NCI-H69 (cell line): ENCODE measurements around the gene CMTM1.
A peak's percentile ranks its signal among the peaks of the same experiment; 100 is the strongest.
"Not testable (repeated sequence)": the region's sequence is repeated elsewhere in the genome, so short reads cannot be mapped to it uniquely, and the experiment has no call there.

Experiments
- DNase-seq: peaks from one replicate; lab custom pipeline; 2025; lab: John Stamatoyannopoulos, UW

The CMTM1 gene

GRCh38 chr16:66592241-66592640, 26.0 kb downstream of the CMTM1 start:
- DNase-seq: no peak

DNA sequence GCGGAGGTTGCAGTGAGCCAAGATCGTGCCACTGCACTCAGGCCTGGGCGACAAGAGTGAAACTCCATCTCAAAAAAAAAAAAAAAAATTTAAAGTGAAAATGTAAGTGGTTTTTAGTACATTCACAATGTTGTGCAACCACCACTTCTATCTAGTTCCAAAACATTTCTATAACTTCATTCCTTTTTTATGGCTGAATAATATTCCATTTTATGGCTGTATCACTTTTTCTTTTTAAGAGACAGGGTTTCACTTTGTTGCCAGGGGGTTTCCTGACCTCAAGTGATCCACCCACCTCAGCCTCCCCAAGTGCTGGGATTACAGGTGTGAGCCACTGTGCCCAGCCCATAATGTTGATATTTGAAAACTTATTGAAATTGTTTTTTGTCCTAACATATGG, 26.6 kb downstream of the CMTM1 start:
- DNase-seq: no peak

GRCh38 chr16:66594739-66595138, 28.5 kb downstream of the CMTM1 start:
- DNase-seq: no peak

DNA sequence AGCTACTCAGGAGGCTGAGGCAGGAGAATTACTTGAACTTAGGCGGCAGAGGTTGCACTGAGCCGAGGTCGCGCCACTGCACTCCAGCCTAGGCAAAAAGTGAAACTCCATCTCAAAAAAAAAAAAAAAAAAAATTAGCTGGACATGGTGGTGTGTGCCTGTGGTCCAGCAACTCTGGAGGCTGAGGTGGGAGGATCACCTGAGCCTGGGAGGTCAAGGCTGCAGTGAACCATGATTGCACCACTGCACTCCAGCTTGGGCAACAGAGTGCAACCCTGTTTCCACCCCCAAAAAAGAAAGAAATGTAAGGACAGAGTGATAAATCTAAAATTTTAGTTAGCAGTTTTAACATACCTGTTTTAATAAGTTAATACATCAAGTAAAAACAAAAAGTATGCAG, 30.3 kb downstream of the CMTM1 start:
- DNase-seq: not testable (repeated sequence)

- DNase-seq: no peak
Observed at GRCh38 chr16:66596986-66597848, 31.0 kb downstream of the CMTM1 start.

DNA sequence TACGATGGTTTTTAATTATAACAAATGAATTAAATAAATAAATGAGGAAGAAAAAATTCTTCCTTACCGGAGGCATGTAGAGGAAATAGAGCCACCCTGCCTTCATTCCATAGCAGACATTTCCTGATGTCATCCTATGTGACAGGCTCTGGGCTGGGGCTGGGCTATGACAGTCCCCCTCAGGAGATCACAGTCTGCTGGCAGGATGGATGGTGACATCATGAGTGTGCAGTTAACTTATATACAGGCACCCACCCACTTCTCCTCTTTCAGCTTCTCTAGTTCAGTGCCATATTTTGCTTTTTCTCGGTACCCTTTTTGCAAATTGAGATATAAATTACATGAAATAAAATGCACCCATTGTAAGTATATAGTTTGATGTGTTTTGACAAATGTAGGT, 31.9 kb downstream of the CMTM1 start:
- no peak for DNase-seq

- DNase-seq: no peak
Observed at GRCh38 chr16:66599726-66600125, 33.5 kb downstream of the CMTM1 start.

- no peak for DNase-seq
Observed at GRCh38 chr16:66600477-66600876, 34.2 kb downstream of the CMTM1 start.

DNA sequence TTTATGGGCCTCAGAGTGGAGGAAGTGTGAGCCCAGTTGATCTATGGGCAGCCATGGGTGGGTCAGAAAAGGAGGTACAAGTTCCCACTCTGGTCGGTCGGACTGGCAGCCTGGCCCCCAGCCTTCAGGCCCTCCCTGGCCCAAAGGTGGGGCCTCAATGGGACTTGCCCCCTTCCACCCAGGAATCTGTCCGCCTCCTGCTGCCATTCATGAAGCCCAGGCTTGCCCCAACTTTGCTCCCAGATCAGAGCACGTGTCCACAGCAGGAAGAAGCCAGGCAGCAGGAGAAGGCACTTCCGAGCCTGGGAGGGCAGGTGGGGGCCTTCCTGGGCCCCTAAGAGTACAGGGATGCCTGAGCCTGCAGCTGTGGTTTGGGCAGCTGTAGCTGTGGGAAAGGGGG, 35.2 kb downstream of the CMTM1 start:
- DNase-seq: no peak

DNA sequence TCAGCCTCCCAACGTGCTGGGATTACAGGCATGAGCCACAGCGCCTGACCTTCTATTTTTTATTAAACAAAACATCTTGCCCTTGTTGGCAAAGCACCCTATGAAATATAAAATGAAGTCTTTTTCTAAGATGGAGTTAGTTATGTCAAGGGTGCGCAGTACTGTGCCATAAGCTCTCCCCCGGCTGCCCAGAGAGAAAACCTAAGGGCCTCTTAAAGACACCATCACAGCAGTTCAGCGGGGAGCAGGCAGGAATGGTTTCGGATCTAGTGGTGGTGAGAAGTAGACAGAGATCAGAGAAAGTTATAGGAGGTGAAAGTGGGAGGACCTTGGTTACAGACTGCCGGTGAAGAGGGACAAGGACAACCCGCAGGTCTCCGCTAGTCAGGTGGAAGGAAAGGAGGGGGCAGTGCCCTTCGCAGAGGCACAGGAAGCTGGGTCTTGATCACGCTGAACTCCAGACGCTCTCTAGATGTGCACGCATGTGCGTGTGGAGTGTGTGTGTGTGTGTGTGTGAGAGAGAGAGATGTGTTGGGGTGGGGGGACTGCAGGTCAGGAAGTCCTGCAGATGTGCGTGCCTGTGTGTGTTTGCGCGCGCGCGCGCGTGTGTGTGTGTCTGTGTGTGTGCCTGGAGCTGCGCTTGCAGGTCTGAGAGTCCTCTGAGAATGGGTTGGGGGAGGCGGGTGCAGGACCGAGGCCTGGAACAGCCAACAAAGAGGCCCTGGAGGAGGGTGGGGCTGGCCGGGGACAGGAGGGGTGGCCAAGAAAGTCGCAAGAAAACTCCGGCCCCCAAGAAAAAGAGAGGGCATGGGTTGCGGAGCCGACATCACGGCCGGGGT, 37.5 kb downstream of the CMTM1 start:
- DNase-seq: peak; percentile 56

DNA sequence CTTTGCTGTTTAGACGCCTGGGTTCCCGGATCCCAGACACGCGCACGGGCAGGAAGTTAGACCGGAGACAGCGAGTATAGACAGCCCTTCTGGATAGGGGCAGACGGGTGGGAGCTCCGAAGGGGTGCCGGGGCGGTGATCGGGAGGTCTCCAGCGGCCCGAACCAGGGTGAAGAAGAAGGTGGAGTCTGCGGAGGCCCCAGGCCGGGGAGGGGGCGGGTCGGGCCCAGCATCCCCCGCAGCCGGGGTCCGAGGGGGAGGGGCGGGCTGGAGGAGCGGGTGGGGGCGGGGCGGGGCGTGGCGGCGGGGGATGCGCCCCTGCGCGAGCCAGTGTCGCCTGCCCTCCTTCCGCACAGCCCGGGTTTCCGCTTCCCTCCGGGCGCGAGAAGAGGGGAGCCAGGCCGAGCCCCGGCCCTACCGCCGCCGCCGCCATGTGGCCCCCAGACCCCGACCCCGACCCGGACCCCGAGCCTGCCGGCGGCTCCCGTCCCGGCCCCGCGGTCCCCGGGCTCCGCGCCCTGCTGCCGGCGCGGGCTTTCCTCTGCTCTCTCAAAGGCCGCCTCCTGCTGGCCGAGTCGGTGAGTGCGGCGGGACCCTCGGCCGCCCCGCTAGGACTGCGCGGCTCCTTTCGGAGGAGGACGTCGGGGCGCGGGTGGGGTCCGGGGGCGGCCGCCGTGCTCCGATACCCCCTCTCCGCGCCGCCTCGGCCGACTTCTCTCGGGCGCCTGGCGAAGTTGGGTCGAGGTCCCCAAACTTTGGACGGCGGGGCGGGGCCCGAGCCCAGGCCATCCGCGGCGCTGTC, 38.3 kb downstream of the CMTM1 start, which contains the start of gene CMTM3:
Gene CMTM3 (plus strand): TSS at position 329 of the 801 bp plus-strand sequence. CDS start 102 bp downstream, at position 431.
- peak; percentile 72 for DNase-seq

DNA sequence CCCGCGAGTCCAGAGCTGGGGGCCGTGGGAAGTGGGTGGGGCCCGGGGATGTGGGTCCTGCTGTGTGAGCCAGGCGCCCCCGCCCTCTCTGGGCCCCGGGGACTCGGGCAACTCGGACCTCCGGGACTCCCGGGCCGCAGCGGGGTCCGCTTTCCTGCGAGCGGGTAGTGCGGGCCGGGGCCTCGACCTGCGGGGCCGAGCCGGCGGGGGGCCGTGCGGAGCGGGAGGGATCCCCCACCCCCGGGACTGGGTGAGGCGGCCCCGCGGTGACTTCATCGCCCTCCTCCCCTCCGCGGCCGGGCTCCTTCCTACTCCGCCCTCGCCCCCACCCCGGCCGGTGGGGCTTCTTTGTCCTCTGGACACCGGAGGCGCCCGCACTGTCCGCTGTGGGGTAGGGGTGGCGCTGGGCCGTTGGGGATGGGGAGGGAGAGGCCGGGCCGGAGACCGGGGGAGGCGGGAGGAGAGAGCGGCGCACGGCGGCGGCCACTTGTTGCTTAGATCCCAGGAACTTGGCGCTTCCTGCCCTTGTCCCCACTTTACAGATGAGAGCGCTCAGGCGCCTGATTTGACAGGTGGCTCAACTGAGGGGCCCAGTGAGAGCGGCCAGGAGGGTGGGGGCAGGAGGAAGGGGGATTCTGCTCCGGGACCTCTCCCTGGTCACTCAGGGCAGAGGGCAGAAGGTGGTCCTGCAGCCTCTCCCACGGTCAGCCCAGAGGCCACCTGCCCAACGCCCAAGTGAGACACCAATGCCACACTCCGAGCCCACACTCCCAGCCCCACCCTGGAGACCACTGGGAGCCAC, 39.1 kb downstream of the CMTM1 start:
- DNase-seq: peak; percentile 53

DNA sequence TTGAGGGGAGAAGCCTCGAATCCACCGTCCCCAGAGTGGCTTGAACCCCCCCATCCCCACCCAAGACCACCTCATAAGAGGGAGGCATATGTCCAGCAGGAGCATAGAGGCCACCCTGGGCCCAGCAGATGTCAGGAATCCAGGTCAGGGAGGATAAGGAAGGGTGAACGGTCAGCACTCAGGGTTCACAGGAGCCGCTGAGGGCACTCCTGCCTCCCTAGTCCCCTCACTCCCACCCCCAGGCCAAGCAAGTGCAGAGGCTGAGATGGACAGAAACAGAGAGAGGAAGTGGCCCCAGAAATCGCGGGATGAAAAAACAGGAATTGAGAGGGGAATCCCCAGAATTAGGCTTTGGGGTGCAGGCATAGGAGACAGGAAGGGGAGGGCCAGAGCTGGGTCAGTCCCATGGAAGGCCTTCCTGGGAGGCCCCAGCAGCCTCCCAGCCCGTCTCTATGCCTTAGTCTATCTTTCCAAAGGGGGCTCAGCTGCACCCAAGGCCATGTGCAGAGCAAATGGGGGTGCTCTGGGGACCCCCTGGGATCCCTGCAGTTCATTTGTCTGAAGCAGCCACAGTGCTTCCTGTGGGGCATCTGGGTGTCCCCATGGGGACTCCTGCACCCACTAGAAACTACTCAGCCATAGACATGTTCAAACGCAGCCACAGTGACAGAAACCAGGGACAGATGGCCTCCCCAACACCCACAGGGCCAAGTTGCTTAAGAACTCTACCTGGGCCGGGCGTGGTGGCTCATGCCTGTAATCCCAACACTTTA, 39.9 kb downstream of the CMTM1 start:
- peak; percentile 5 for DNase-seq

DNA sequence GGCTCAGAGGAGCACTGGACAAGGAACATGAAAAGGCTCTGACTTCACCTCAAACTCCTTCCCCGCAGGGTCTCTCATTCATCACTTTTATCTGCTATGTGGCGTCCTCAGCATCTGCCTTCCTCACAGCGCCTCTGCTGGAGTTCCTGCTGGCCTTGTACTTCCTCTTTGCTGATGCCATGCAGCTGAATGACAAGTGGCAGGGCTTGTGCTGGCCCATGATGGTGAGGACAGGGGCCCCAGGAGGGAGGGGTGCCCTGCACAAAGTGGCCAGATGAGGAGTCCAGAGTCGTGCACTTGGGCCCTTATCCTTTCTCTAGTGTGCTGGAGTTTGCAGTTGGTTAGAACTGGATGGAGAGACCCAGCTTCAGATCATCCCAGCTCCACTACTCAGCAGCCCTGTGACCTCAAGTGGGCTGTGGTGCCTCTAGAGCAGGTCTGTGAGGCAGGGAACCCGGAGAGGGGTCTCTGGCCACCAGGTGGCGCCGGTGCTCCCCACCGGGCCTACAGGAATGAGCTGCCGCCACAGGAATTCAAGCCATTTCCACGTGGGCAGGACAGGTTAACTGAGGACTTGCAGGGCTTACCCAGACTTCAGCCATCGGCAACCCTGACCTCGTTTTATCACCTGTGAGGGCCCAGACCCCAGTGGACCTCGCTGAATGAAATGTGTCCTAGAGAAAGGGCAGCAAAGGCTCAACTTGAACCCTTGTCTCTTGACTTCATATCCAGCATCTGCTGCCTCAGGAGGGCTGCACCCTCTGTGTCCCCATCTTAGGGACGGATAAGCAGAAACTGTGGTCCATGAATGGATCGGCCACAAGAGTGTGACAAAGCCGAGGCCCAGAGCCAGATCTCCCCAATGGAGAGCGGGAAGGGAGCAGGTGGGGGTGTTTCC, 42.3 kb downstream of the CMTM1 start:
- peak; percentile 66 for DNase-seq

GRCh38 chr16:66609139-66609510, 42.9 kb downstream of the CMTM1 start:
- DNase-seq: no peak

GRCh38 chr16:66610111-66610820, 44.0 kb downstream of the CMTM1 start:
- DNase-seq: no peak

GRCh38 chr16:66611911-66612310, 45.7 kb downstream of the CMTM1 start:
- not testable (repeated sequence) for DNase-seq

- DNase-seq: no peak
Observed at GRCh38 chr16:66612422-66612821, 46.2 kb downstream of the CMTM1 start.
